SJSA1 (cell line): ENCODE measurements around the gene WSB1. TPM values are rescaled to one million over a fixed set of nuclear protein-coding genes. Genes with fewer than 3 reads are reported as not detected.
A peak's percentile ranks its signal among the peaks of the same experiment; 100 is the strongest.

ENCODE experiments used
- DNase-seq, 2 experiments: peaks; one replicate each; pipeline ENCODE4 v3.0.0-alpha.2; 2015 to 2020; ENCODE audit warnings: low spot score in 2 of 2, low read depth in 1 of 2
- H3K27ac ChIP-seq: fragments of 250-450 bp; sonication (Bioruptor Pico); 2 replicates; pipeline ENCODE4 v1.5.1; 2020; ENCODE audit warnings: mild to moderate bottlenecking, moderate library complexity
- H3K27me3 ChIP-seq: fragments of 250-450 bp; sonication (Bioruptor Pico); replicated peaks from 2 replicates; pipeline ENCODE4 v1.5.1; 2020; ENCODE audit warnings: mild to moderate bottlenecking, moderate library complexity
- H3K36me3 ChIP-seq: fragments of 250-450 bp; sonication (Bioruptor Pico); 2 replicates; pipeline ENCODE4 v1.5.1; 2020; ENCODE audit warnings: mild to moderate bottlenecking
- H3K4me1 ChIP-seq: fragments of 250-450 bp; sonication (Bioruptor Pico); replicated peaks from 2 replicates; pipeline ENCODE4 v1.6.1; 2021; ENCODE audit warnings: mild to moderate bottlenecking
- H3K4me3 ChIP-seq: fragments of 250-450 bp; sonication (Bioruptor Pico); 2 replicates; pipeline ENCODE4 v1.5.1; 2020; ENCODE audit warnings: mild to moderate bottlenecking
- H3K9me3 ChIP-seq: fragments of 250-450 bp; sonication (Bioruptor Pico); replicated peaks from 2 replicates; pipeline ENCODE4 v1.5.1; 2020; ENCODE audit warnings: mild to moderate bottlenecking
- total RNA-seq: library from RNA; depleted of rRNA; stranded (reverse); fragments of >200 nt; shearing (Covaris generic); gene quantifications from 2 replicates; pipeline ENCODE4 v1.2.3, GENCODE V29; 2014

The WSB1 gene
- total RNA-seq, 1 experiment from 2014 or later = 55.3 TPM

GRCh38 chr17:27342059-27342458 lies 48.1 kb downstream of the WSB1 start:
- no peak overlapping the region for H3K27ac ChIP-seq
- no peak overlapping the region for H3K4me3 ChIP-seq
- no peaks in the 10 kb centered on the region for H3K36me3 ChIP-seq
- 0 out of 2 replicates have a peak, but pooled peaks cover 3% of the 10 kb centered on the region for H3K4me1 ChIP-seq
- H3K9me3 ChIP-seq = no peaks in the 10 kb centered on the region
- DNase-seq = no peak
- H3K27me3 ChIP-seq = no peaks in the 10 kb centered on the region

GRCh38 chr17:27343294-27343693 lies 49.4 kb downstream of the WSB1 start:
- H3K9me3 ChIP-seq = no peaks in the 10 kb centered on the region
- H3K4me1 ChIP-seq = 0 out of 2 replicates have a peak, but pooled peaks cover 3% of the 10 kb centered on the region
- H3K36me3 ChIP-seq = no peaks in the 10 kb centered on the region
- no peak overlapping the region for H3K27ac ChIP-seq
- DNase-seq = no peak
- no peaks in the 10 kb centered on the region for H3K27me3 ChIP-seq
- no peak overlapping the region for H3K4me3 ChIP-seq

- Histone ChIP-seq H3K27me3 (no peaks in the 10 kb centered on the region), H3K36me3 (no peaks in the 10 kb centered on the region), H3K4me3 (no peak overlapping the region), H3K27ac (no peak overlapping the region), H3K4me1 (0 out of 2 replicates have a peak, but pooled peaks cover 6% of the 10 kb centered on the region), H3K9me3 (no peaks in the 10 kb centered on the region)
- no peak for DNase-seq
Measured at GRCh38 chr17:27343977-27344607, 50.2 kb downstream of the WSB1 start.

- Histone ChIP-seq H3K9me3 (no peaks in the 10 kb centered on the region), H3K27ac (no peak overlapping the region), H3K4me1 (0 out of 2 replicates have a peak, but pooled peaks cover 3% of the 10 kb centered on the region), H3K4me3 (no peak overlapping the region), H3K27me3 (no peaks in the 10 kb centered on the region), H3K36me3 (no peaks in the 10 kb centered on the region)
- DNase-seq = no peak
Measured at GRCh38 chr17:27345141-27345904, 51.4 kb downstream of the WSB1 start.

DNA sequence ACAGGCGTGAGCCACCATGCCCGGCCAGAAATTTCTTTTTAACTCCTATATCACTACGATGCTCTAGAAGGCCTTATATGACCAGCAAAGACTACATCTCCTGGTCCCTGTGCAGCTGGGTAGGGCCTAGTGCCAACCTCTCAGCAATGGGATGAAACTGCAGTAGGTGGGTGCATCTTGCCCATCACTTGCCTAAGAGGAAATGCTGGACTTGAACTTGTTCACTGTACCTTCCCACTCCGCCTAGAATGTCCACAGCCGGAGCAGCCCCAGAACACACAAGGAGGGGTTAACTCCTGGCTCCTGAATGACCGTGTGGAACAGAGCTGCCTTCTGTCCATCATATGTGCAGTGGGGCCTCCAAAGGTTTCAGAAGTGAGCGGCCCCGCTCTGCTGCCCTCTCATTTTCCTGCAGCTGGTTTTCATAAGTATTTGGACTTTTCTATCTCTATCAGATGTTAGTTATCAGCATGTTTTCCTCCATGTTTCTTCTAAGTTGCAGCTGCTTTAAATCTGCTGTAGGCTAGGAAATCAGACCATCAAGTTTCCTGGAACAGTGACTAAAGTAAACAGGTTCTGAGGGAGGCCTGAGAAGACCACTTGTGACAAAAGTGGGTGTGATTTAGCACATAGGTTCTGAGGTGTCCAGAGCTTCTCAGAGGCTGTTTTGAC lies 52.5 kb downstream of the WSB1 start:
- no peak for DNase-seq
- Histone ChIP-seq H3K9me3 (no peaks in the 10 kb centered on the region), H3K27ac (no peak overlapping the region), H3K4me3 (no peak overlapping the region), H3K36me3 (no peaks in the 10 kb centered on the region), H3K27me3 (no peaks in the 10 kb centered on the region), H3K4me1 (0 out of 2 replicates have a peak, but pooled peaks cover 3% of the 10 kb centered on the region)

DNA sequence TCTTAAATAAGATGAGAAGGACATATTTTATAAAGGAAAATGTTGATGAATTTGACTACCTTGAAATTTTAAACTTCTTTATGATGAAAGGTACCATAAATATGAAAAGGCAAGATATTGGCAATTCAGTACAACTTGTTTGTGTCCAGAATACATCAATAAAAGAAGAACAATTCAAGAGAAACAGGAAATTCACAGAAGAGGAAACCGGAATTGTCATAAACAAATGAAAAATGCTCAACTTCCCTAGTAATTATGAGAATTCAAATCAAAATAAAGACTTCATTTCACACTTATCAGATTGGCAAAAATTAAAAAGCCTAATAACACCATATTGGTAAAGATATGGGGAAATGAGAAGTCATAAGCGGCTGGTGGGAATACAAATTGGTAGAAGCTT lies 54.3 kb downstream of the WSB1 start:
- no peak for DNase-seq
- H3K4me1 ChIP-seq = peaks cover 13% of the 10 kb centered on the region
- no peaks in the 10 kb centered on the region for H3K36me3 ChIP-seq
- H3K27ac ChIP-seq = no peak overlapping the region
- no peaks in the 10 kb centered on the region for H3K9me3 ChIP-seq
- H3K27me3 ChIP-seq = no peaks in the 10 kb centered on the region
- no peak overlapping the region for H3K4me3 ChIP-seq

DNA sequence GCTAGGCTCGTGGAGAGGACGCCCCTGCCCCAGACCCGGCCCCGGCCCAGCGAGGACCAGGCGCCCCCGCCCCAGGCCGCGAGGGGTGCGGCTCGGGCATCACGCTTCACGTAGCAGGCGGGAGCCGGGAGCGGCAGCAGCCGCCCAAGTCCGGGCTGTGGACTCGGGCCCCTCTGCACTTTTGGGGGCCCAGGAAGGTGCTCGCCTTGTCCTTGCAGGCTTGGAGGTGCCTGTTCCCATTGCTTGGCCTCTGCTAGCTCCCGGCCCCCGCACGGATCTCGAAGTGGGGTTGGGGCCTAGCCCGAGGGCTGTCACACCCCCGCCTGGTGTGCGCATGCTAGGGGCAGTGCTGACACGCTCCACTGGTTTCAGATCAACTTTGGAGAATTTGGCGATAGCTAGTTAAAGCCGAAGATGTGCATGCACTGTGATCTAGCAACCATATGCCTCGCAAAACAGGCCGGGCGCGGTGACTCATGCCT lies 55.7 kb downstream of the WSB1 start:
- H3K27me3 ChIP-seq = no peaks in the 10 kb centered on the region
- H3K36me3 ChIP-seq = no peaks in the 10 kb centered on the region
- DNase-seq = no peak
- H3K27ac ChIP-seq = no peak overlapping the region
- H3K9me3 ChIP-seq = no peaks in the 10 kb centered on the region
- no peak overlapping the region for H3K4me3 ChIP-seq
- H3K4me1 ChIP-seq = peaks cover 21% of the 10 kb centered on the region

DNA sequence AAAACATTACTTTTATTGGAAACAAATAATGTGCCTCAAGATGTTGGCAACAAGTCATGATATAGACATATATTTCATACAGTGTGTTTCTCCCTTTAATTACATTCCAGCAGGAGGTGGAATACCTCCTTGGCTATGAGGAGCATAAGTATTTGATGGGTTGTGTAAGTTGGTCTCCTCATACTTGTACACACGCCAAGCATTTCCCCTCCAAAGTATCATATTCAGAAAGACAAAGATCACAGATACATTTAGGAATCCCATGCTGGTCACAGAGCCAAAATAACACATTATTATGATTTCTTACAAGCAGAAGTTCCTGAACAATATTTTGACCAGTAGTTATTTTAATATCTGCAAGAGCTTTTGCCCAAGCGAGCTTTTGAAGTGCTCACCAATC lies 57.8 kb downstream of the WSB1 start:
- H3K27me3 ChIP-seq = no peaks in the 10 kb centered on the region
- H3K27ac ChIP-seq = no peak overlapping the region
- no peaks in the 10 kb centered on the region for H3K36me3 ChIP-seq
- peaks cover 21% of the 10 kb centered on the region for H3K4me1 ChIP-seq
- no peak for DNase-seq
- H3K4me3 ChIP-seq = no peak overlapping the region
- no peaks in the 10 kb centered on the region for H3K9me3 ChIP-seq

- DNase-seq = peak in 1 of 2 experiments; percentile 29
- H3K27ac ChIP-seq = peak overlapping the region; percentile 99
- H3K36me3 ChIP-seq = no peaks in the 10 kb centered on the region
- no peaks in the 10 kb centered on the region for H3K9me3 ChIP-seq
- H3K4me3 ChIP-seq = peak overlapping the region; percentile 55; the same call in 1 of the 2 replicates
- H3K4me1 ChIP-seq = peaks cover 21% of the 10 kb centered on the region
- H3K27me3 ChIP-seq = no peaks in the 10 kb centered on the region
Measured at GRCh38 chr17:27352448-27353032, 58.6 kb downstream of the WSB1 start.

DNA sequence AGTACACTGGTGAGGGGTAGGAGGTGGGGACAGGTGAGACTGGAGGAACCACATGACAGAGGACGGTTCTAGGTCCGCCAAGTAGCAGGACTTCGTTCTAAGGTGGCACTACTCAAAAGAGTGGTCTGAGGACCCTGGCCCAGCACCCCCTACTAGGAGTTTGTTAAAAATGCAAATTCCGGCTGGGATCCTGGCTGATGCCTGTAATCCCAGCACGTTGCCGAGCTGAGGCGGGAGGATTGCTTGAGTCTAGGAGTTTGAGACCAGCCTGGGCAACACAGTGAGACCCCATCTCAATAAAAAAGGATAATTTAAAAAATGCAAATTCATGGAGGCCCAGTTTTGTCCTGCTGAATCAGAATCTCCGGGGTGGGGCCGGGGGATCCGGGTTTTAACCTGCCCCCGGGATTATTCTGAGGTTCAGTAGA lies 59.1 kb downstream of the WSB1 start:
- no peak for DNase-seq
- Histone ChIP-seq H3K4me1 (peaks cover 21% of the 10 kb centered on the region), H3K27ac (peak overlapping the region; percentile 99), H3K9me3 (no peaks in the 10 kb centered on the region), H3K4me3 (peak overlapping the region; percentile 55), H3K36me3 (no peaks in the 10 kb centered on the region), H3K27me3 (no peaks in the 10 kb centered on the region)

GRCh38 chr17:27353461-27354050 lies 59.6 kb downstream of the WSB1 start:
- Histone ChIP-seq H3K4me3 (peak overlapping the region; percentile 55), H3K4me1 (peaks cover 21% of the 10 kb centered on the region), H3K27me3 (no peaks in the 10 kb centered on the region), H3K27ac (peak overlapping the region; percentile 99), H3K36me3 (no peaks in the 10 kb centered on the region), H3K9me3 (no peaks in the 10 kb centered on the region)
- peak; percentile 96 to 98 for DNase-seq

DNA sequence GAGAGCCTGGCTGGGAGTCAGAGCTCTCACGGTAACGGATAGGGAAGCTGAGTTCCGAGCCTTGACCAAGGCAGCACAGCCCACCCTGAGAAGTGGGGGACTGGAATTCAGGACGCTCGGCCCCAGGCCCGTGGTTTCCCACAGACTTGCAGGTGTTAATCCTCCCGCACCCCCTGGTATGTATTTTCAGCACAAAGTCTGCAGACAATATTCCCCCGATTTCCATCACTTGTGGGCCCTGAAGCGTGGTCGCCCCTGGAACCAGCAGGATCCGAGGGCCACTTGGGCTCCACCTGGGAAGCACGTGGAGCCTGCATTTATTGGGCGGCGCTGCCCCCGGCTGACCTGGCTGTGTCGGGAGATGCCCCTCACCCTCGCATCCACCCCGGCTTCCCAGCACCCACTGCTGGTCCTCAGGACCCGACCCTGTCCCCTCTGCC lies 60.2 kb downstream of the WSB1 start:
- Histone ChIP-seq H3K36me3 (no peaks in the 10 kb centered on the region), H3K9me3 (no peaks in the 10 kb centered on the region), H3K4me3 (peak overlapping the region; percentile 55), H3K27me3 (no peaks in the 10 kb centered on the region), H3K27ac (peak overlapping the region; percentile 27; the same call in 1 of the 2 replicates), H3K4me1 (peaks cover 18% of the 10 kb centered on the region)
- DNase-seq = no peak

DNA sequence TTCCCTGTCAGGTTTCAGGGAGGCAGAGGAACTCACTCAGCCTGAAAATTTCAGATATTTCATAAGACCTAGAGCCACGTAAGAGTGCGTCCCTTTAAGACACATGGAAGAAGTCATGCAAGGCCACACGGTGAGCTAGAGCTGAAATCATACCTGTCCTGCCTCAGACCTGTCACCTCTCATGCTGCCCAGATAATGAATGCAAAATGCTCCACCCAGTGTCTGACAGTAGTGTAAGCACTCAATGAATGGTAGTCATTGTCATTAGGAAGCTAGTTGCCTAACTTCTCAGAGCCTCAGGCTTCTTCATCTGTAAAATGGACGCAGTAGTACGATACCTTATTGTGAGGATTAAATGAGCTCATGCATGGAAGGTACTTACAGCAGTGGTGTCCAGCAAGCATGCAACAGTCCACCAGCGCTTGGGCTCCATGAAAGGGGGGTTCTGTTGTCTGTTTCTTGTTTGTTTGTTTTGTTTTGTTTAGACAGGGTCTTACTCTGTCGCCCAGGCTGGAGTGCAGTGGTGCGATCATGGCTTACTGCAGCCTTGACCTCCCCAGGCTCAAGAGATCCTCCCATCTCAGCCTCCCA lies 60.7 kb downstream of the WSB1 start:
- H3K4me1 ChIP-seq = peaks cover 17% of the 10 kb centered on the region

More for the DNA sequence above, 60.7 kb downstream of the WSB1 start:
- Histone ChIP-seq H3K36me3 (no peaks in the 10 kb centered on the region), H3K4me3 (no peak overlapping the region), H3K27me3 (no peaks in the 10 kb centered on the region), H3K9me3 (no peaks in the 10 kb centered on the region), H3K27ac (no peak overlapping the region)
- DNase-seq = no peak
